Endometrial microvascular endothelial cells (primary cell): ENCODE measurements around the gene IMPDH1. TPM values are rescaled to one million over a fixed set of nuclear protein-coding genes. Genes with fewer than 3 reads are reported as not detected.

Experiments used
- in situ Hi-C: cut with HindIII; loops from 2 replicates; pipeline ENCODE4 v1.10.0; 2017; ENCODE audit warnings: low sequenced_read_pairs, low pct_unique_long_range_greater_than_20kb; ENCODE audit errors: inconsistent ontology term
- total RNA-seq: library from RNA; depleted of rRNA; stranded (reverse); fragments of >200 nt; gene quantifications from one replicate; pipeline ENCODE4 v1.2.3, GENCODE V29; 2015; ENCODE audit errors: inconsistent ontology term

IMPDH1 gene
- total RNA-seq, 1 donor from 2014 or later, result 120 TPM

DNA sequence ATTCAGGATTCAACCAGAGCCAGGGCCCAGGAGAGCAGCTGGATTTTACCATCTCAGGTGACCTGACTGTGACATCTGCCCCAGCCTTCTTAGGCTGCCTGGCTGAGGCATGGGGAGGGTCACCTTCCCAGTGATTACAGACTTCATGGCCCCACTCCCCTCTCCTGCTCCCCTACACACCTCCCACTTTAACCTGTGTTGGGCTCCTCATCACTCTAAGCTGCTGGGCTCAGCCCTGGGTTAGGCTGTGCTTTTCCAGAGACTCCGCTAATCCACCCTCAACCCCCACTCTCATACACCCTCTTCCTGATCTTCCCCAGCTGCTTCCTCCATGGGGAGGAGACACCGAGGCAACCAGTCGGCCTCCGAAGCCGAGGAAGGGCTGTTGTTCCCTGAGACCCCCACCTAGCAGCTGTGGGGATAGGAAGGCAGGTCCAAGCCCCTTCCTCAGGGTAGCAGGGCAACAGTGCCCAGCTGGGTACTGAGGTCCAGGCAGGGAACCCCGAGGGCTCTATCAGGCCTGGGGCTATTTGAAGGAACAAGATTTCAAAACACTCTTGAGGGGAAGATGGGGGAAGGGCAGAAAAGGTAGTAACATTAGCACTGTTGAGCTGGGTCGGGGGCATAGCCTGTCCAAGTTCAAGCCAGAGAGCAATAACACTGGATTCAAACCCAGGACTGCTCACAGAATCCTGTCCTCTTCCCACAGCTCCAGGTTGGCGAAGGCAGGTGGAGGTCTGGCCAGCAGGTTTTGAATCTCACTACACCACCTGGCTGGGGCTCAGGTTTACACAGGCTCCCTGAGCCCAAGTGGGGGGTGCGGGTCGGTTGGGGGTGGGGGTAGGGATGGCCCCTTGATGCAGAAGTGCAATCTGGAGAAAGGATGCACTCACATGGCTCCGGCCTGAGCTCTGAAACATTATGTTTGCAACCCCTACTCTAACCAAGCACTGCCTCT is 1.8 kb downstream of the IMPDH1 start:
- in situ Hi-C loops, result no loop called here

DNA sequence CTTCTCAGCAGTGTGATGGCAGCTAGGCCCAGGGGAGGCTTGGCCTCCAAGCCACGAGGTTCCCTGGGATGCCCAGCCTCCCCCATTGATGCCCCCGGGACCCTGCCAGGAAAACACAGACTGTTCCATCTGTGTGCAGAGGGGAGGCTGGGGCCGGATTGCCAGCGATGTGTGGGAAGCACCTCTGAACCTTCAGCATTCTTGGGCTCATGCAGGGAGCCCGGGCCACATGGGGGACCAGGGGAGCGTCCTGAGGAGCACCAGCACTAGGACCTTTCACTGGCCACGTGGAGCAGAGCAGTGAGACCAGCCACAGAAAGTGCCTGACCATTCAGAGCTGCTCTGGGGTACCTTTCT is 2.6 kb downstream of the IMPDH1 start:
- in situ Hi-C loops, result no loop called here

DNA sequence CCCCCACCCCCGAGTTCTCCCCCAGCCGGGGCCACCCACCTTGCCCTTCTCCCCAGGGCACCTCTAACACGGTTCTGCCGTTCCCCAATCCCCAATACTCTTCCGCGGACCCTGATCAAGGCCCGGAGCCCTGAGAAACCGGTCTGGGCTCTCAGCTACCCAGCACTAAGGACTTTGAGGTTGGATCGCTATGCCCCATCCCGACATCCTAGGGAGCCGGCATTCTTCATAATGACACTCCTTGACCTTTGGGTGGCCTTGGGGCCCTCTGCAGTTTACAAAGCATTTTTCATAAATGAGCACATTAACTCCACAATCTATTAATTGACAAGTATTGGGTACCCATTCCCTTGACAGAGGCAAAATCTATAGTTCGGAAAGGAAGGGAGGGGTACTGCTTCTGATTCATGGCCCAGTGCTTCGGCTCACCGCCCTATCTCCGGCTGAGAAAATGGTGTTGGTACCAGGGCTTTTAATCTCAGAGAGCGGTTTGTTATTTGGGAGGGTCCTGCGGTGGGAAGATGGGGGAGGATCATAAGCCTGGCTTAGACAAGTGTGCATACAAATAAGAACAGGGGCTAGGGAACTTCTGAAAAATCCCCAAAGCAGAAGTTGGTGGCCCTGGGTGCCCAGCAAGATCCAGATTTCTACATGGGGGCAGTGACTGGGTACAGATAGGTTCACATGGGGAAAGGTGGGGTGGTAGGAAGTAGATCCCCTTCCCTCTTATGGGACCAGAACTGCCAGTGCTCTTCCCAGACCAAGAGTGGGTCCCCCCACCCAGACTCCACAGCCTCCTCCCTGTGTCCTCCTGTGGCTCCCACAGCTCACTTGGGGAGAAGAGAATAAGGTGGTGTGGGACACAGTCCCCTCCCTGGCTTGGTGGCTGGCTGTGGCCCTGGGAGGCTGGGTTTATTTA is 3.2 kb downstream of the IMPDH1 start:
- in situ Hi-C loops, result no loop called here

DNA sequence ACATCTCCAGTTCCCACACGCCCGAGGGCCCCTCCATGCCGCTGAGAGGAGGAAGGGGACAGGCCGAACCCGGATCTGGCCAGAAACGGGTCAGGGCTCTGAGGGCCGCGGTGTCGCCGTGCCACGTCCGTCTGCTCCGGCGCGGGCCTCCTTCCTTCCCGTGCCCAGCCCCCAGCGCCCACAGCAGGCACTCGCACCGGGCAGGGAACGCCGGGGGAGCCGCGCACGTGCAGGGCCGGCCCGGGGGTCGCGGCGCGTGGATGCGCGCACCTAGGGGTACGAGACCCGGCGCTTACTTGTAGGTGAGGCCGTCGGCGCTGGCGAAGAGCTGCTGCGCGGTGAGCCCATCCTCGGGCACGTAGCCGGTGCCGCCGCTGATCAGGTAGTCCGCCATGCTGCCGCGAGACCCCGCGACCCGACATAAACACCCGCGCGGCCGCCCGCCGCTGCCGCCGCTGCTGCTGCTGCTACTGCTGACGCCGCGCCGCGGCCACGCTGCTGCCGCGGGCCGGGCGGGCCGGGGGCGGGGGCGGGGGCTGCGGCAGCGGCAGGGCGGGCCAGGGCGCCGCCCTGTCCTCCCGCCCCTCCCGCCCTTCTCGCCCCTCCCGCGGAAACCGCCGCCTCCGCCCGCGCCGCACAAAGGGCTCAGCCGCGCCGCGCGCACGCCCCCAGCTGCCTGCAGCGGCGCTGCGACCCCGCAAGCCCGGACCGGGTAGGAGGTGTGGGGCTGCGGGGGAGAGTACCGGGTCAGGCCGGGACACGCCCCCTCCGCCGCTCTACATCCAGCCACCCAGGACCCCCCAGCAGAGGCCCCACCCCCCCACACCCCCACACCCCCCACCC is 4.1 kb downstream of the IMPDH1 start:
- in situ Hi-C loops, result no loop called here

DNA sequence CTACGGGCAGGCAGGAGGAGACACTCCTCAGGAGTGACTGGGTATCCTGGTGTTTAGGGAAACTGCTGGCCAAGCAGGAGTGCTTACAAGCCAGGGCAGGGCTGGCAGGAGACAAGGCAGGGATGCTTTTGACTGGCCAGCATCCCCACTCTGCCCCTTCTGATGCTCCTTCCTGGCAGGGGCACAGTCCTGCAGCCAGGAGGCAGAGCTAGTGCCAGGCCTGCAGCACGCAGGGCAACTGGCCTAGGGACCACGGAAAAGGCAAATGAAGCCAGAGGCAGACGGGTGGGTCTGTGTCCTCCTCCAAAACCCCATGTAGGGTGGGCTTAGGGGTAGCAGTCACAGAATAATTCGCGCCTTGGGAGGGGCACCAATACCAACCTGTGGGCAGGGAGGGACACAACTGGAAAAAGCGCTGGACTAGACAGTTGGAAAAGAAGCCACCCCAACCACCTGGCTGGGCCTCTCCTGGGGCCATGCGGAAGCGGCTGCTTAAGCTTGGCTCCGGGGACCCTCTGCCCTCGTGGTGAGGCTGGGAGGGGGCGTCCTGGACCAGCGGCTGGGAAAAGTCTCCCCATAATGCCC is 4.8 kb downstream of the IMPDH1 start:
- in situ Hi-C loops, result no loop called here

DNA sequence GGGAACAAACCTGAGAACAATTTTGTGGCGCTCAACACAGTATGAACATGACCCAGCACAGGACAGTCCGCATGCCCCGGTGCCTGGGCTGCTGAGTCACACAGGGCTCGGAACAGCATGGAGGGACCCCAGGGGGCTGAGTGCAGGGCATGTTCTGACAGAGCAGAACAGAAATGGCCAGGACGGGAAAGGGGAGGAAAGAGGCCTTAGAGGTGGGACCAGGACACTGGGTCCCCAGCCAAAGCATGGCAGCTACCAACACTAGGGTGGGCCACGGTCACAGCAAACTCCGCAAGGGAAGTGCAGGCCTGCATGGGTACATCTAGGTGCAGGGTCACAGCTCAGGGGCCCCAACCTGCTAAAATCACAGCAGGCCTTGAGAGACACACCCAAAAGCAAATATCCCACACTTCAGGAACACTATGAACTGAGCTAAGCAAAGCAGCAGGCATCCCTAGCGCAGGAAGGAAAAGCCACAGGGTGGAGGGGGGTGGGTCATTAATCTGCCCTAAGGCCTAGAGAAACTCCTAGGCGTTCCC is 5.6 kb downstream of the IMPDH1 start:
- in situ Hi-C loops, result no loop called here

DNA sequence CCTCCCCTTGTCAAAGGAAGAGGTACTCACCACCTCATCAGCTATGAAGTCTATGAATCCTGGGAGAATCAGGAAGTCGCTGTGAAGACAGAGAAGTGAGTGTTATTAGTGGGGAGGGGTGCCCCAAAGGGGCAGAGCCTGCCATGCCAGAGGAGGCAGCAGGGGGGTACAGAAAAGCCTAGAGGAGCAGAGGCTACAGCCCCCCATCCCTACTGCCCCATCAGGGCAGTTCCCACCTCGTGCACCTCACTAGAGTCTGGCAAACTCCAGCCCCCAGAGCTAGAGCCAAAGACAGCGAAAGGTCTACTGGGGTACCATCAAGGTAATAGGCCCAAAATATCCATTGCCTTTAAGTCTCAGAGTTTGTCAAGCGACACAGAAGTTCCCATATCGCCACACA is 6.1 kb downstream of the IMPDH1 start:
- in situ Hi-C loops, result no loop called here

DNA sequence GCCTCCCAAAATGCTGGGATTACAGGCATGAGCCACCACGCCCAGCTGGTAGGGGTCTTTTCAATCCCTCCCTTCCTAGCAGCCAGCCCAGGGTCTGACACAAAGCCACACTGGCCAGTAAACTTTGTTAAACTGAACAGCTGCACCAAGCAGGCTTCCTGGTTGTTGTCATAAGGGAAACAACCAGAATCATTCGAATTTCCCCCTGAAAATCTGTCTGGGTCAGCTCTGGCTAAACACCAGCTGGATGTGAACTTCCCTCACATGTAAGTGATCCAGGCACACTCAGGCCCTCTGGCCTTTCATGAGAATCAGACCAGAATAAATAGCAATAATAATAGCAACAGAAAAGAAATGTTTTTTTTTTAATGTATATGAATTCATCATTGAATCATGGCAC is 7.4 kb downstream of the IMPDH1 start:
- in situ Hi-C loops, result no loop called here

DNA sequence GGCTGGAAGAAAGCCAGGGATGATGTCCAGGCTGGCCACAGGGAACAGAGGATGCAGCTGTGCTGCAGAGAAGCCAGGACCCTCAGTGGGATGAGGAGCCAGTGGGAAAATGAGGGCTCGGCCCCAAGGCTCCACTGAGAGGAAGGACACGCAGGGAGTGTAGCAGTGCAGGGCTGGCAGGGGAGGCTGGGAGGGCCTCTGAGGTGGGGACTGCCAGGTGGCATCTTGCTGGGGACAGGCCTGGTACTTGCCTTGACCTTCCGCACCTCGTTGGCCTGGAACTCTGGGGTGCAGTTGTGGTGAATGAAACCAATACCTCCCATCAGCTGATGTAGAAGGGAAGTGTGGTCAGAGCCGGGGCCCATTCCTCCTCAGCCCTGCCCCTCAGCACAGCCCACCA is 9.2 kb downstream of the IMPDH1 start:
- in situ Hi-C loops, result no loop called here

DNA sequence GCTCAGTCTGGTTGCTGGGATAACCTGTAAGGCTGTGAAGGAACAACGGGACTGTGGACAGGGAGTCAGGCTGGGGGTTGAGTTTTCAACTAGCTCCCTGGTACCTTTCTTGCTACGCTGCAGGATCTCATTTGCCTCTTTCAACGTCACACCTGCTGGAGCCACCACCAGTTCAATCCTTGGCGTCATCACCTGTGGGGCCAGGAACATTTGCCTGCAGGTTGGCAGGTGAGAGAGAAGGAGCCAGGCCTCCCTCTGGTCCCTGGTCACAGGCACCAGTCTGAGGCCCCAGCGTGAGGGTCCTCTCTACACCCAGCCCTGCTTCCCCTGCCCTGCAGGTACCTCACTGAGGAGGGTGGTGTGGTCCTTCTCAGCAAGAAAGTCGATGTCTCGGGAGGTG is 9.8 kb downstream of the IMPDH1 start:
- in situ Hi-C loops, result no loop called here

DNA sequence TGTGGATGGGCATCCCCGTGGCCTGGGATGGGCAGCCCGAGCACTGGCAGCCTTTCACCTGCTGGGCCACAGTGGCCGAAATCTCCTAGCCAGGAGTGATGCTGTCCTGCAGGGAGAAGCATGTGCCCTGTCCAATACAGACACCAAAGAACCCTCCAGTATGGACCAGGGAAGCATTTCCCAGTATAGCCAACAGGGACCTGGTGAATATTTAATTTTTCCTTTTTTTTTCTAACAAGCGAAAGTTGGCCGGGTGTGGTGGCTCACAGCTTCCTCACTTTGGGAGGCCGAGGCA is 11.0 kb downstream of the IMPDH1 start:
- in situ Hi-C loops, result no loop called here

DNA sequence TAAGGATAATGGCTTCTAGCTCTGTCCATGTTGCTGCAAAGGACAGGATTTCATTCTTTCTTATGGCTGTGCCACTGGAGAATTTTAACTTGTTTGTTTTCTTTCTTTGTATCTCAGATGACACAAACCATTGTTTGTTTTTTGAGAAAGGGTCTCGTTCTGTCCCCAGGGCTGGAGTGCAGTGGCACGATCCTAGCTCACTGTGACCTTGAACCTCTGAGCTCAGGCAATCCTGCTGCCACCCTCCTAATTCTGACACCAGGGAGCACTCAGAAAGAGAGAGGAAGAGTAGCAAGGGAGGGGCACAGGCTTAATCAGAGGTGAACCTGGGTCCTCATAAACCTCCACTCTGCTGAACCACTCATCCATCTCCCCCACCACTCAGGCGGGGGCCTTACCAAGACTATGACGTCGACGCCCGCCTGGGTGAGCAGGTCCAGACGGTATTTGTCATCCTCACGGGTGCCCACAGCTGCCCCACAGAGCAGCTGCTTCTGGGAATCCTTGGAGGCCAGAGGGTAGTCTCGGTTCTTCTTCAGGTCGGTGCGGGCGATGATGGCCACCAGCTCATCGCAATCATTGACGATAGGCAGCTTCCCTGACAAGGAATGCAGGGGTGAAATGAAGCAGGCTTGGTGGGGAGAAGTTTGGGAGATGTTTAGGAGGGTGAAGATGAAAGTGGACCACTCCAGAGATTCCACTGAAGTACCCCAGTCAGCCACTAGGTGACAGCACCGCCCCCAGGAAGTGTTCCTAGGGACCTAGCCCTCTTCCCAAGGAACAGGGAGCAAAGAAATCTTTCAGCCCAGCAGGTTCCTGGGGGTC is 11.6 kb downstream of the IMPDH1 start:
- in situ Hi-C loops, result no loop called here

DNA sequence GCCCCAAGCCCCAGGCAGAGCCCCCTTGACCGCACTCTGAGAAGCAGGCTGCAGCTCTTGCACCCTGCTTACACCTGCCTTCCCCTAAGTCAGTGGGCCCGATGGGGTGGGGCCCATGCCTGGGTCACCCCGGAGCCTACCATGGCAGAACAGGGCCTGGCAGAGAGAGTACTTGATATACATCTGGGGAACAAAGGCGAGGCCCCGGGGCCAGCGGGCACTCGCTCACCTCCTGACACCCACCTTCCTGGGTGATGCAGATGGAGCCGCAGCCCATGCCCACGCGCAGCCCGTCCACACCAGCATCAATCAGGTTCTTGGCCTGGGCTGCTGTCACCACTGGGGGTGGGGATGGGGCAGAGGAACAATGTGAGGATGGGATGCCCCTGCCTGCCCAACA is 13.4 kb downstream of the IMPDH1 start:
- in situ Hi-C loops, result no loop called here

DNA sequence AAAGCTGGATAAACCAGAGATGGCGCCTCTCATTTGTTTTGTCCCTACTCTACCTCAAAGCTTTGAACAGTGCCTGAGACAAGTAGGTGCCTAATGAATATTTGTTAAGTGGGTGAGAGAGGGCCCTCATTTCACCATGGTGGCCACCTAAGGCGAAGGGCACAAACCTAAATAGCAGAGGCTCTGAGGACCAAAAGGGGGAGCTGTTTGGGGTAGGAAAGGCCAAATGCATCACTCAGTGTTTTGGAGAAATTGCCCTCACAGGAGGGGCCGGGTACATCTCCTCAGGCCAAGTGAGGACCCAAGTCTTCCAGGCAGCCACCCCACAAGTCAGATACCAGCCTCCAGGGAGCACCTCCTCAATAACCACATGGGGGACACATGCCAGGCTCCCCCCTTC is 14.0 kb downstream of the IMPDH1 start:
- in situ Hi-C loops, result no loop called here

DNA sequence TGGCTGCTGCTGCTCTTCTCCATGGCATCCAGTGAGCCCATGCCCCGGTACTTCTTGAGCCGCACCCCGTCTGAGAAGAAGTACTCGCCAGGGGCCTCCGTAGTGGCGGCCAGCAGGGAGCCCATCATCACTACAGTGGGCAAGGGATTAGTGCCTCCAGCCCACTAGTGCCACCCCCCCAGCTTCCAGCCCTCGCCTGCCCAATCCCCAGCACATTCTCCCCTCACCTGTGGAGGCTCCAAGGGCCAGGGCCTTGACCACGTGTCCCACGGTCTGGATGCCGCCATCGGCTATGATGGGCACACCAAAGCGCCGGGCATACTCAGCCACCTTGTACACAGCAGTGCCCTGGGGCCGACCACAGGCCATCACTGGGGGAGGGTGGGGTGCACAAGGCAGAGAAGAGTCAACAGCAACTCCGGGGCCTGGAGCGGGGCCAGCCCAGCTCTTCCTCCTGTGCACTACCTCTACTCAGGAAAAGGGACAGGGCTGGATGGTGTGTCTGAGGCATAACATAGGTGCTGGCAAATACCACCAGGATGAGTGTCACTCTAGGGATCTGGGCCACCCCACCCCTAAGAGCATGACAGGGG is 14.8 kb downstream of the IMPDH1 start:
- in situ Hi-C loops, result no loop called here

DNA sequence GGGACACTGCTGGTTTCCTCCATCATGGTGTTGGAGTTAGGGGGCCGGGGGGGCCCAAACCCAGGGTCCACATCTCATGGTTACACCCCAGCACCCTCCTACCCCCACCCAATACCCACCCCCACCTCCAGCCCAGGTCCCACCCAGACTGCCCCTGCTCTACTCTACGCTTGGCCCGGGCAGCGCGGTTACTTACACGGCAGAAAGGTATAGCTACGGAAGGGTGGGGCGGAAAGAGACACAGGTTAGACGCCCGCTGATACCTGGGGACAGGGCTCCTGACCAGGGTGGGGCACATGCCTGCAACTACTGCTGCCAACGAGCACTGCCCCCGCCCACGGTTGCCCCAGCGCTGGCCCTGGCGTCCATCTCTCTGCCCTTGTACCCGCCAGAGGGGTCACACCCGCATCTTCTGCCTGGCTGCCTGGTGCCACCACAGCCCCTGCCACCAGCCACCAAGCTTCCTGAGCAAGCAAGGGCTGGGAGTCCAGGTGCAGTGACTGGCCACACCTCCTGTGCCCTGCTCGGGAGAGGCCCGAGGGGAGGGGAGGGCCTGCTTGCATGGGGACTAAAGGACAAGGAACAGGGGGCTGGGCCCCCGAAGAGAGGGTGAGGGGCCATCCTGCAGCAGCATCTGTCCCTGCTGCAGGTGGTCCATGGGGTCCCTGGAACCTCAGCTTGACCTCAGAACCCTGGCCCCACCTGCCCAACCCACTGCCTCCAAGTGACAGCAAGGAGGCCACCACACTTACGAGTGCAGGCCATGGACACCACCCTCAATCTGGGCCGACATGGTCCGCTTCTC is 16.1 kb downstream of the IMPDH1 start:
- in situ Hi-C loops, result no loop called here
